ENCODE measurements around the gene DHRS7. TPM values are rescaled to one million over a fixed set of nuclear protein-coding genes. Genes with fewer than 3 reads are reported as not detected.

Gene DHRS7
- total and polyA plus RNA-seq, 9 of the 15 experiments (the other 6 are each of a cell fraction or from before 2014, with no cell fraction given): 10.2 to 20.1 (median 15.7) TPM

- peak; percentile 46 to 50; a peak in 3 of 4 replicates for TF ChIP-seq MAZ (CRISPR knock-in tag; conservative IDR thresholded peaks at IDR 0.05 in 1 of 2, IDR thresholded peaks at IDR 0.05 in 1 of 2)
- no peak for TF ChIP-seq KDM4B (IDR thresholded peaks at IDR 0.05; ENCODE audit: borderline replicate concordance in 2 of 2, low read depth in 1 of 2)
- TF ChIP-seq ADNP (tag; IDR thresholded peaks at IDR 0.05): no peak
- TF ChIP-seq ZKSCAN8 (CRISPR knock-in tag; IDR thresholded peaks at IDR 0.05): no peak
- TF ChIP-seq ZBTB17 (CRISPR knock-in tag; IDR thresholded peaks at IDR 0.05): no peak
- TF ChIP-seq ZNF24 (IDR thresholded peaks at IDR 0.05): no peak
- no peak for TF ChIP-seq NFRKB (IDR thresholded peaks at IDR 0.05; ENCODE audit: low read depth)
- 0 out of 2 replicates have a peak, but pooled peaks have one; percentile 26 for TF ChIP-seq CEBPB (tag; IDR thresholded peaks at IDR 0.05)
- no peak for TF ChIP-seq CBX5 (IDR thresholded peaks at IDR 0.05; ENCODE audit: borderline replicate concordance, low read depth)
- no peak for TF ChIP-seq MAFK (IDR thresholded peaks at IDR 0.05; ENCODE audit: low read length)
- TF ChIP-seq ETV6 (IDR thresholded peaks at IDR 0.05; ENCODE audit: borderline replicate concordance in 1 of 2, low read depth in 2 of 2, low read length in 1 of 2): no peak
- TF ChIP-seq ETV6 (CRISPR knock-in tag; IDR thresholded peaks at IDR 0.05; ENCODE audit: borderline replicate concordance): no peak
- TF ChIP-seq ZNF124 (CRISPR knock-in tag; IDR thresholded peaks at IDR 0.05): no peak
- no peak for TF ChIP-seq FOS (IDR thresholded peaks at IDR 0.05; ENCODE audit: extremely low read depth, insufficient read length)
- no peak for TF ChIP-seq MBD2 (IDR thresholded peaks at IDR 0.05; ENCODE audit: borderline replicate concordance, low read depth)
- TF ChIP-seq PCBP2 (IDR thresholded peaks at IDR 0.05; ENCODE audit: low read depth, low read length, poor library complexity, severe bottlenecking): no peak
- TF ChIP-seq, protein P1, sequence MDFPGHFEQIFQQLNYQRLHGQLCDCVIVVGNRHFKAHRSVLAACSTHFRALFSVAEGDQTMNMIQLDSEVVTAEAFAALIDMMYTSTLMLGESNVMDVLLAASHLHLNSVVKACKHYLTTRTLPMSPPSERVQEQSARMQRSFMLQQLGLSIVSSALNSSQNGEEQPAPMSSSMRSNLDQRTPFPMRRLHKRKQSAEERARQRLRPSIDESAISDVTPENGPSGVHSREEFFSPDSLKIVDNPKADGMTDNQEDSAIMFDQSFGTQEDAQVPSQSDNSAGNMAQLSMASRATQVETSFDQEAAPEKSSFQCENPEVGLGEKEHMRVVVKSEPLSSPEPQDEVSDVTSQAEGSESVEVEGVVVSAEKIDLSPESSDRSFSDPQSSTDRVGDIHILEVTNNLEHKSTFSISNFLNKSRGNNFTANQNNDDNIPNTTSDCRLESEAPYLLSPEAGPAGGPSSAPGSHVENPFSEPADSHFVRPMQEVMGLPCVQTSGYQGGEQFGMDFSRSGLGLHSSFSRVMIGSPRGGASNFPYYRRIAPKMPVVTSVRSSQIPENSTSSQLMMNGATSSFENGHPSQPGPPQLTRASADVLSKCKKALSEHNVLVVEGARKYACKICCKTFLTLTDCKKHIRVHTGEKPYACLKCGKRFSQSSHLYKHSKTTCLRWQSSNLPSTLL (IDR thresholded peaks at IDR 0.05): no peak
- no peak for TF ChIP-seq E2F3 (CRISPR knock-in tag; IDR thresholded peaks at IDR 0.05)
- TF ChIP-seq GABPA (tag; conservative IDR thresholded peaks at IDR 0.05; ENCODE audit: low read depth): peak; percentile 54; the same call in 1 of the 2 replicates
- TF ChIP-seq PRPF4 (IDR thresholded peaks at IDR 0.05; ENCODE audit: insufficient read depth, low read depth, low read length, poor library complexity, severe bottlenecking): no peak
- TF ChIP-seq, protein P2, sequence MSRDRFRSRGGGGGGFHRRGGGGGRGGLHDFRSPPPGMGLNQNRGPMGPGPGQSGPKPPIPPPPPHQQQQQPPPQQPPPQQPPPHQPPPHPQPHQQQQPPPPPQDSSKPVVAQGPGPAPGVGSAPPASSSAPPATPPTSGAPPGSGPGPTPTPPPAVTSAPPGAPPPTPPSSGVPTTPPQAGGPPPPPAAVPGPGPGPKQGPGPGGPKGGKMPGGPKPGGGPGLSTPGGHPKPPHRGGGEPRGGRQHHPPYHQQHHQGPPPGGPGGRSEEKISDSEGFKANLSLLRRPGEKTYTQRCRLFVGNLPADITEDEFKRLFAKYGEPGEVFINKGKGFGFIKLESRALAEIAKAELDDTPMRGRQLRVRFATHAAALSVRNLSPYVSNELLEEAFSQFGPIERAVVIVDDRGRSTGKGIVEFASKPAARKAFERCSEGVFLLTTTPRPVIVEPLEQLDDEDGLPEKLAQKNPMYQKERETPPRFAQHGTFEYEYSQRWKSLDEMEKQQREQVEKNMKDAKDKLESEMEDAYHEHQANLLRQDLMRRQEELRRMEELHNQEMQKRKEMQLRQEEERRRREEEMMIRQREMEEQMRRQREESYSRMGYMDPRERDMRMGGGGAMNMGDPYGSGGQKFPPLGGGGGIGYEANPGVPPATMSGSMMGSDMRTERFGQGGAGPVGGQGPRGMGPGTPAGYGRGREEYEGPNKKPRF (IDR thresholded peaks at IDR 0.05; ENCODE audit: low read depth, low read length): no peak
- no peak for TF ChIP-seq FOSL1 (tag; conservative IDR thresholded peaks at IDR 0.05)
- no peak for TF ChIP-seq SP2 (IDR thresholded peaks at IDR 0.05; ENCODE audit: extremely low read depth, low read depth, low read length, poor library complexity, severe bottlenecking)
- TF ChIP-seq DNMT1 (IDR thresholded peaks at IDR 0.05): no peak
- TF ChIP-seq SIN3B (IDR thresholded peaks at IDR 0.05; ENCODE audit: low read depth): no peak
Measured at GRCh38 chr14:60164712-60165546, at the start of gene DHRS7 (continued).
